Posterior vena cava (tissue), 2 donors: Measurements from ENCODE around the gene CENPH. TPM values are rescaled to one million over a fixed set of nuclear protein-coding genes. Genes with fewer than 3 reads are reported as not detected.
"Not testable (repeated sequence)": the region's sequence is repeated elsewhere in the genome, so short reads cannot be mapped to it uniquely, and the experiment has no call there.

Experiments used
- DNase-seq: peaks from one replicate; pipeline ENCODE4 v3.0.0-alpha.2; 2020; ENCODE audit warnings: low spot score
- intact Hi-C, 2 donors: fragments of 100-400 bp; cut with DNase I; formaldehyde crosslinking; loops; one replicate each; pipeline versions ENCODE4 v1.14.1 to v1.14.2; 2022 to 2023
- total RNA-seq, 2 donors: library from RNA; stranded (reverse); fragmentation: NEBNext Ultra II Directional; extraction: Animal tissue kit (Norgen Biotek cat#: 25700); gene quantifications; one replicate each; pipeline ENCODE4 v1.2.1, GENCODE V29; 2021
- donor health status: DM: yes; HTN: yes; CAD: no.
- donor health status: DM: yes; HTN: yes; CAD: no.

The CENPH gene
- total RNA-seq, 2 donors from 2014 or later = 1.9 to 3.0 TPM

DNA sequence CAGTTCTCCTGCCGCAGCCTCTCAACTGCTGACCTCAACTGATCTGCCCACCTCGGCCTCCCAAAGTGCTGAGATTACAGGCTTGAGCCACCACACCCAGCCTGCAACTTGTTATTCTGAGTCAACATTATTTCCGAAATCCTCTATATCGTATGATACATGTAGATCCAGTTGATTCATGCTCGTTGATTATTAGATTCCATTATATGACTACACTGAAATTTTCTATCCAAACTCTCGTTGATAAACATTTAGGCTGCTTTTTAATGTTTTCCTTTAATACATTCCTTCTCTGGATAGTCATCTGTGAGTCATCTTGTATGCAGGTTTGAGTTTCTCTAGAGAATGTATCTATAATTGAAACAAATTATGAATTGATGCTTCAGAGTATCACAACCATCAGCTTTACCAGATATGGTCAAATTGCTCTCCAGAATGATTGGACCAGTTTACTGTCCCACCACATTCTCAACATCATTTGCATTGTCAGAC, 49.4 kb downstream of the CENPH start:
- intact Hi-C loops = no loop called here
- no peak for DNase-seq

DNA sequence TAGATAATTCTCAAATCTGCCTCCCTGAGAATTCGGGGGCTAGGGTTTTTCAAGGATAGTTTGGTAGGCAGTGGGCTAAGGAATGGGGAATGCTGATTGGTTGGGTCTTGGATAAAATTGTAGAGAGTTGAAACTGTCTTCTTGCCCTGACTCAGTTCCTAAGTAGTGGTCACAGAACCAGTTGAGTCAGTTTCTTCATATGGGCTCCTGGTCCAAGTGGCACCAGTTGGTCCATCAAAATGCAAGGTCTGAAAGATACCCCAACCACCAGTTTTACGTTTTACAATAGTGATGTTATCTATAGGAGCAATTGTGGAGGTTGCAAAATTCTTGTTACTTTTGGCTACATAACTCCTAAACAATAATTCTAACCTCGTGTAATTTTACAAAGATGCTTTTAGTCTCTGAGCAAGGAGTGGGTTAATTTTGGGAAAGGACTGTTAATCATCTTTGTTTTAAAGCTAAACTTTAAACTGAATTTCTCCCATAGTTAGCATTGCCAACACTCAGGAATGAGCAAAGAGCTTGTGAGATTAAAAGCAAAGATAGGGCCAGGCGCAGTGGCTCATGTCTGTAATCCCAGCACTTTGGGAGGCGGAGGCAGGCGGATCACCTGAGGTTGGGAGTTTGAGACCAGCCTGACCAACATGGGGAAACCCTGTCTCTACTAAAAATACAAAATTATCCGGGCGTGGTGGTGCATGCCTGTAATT, 53.0 kb downstream of the CENPH start:
- intact Hi-C loops = no loop called here
- no peak for DNase-seq

DNA sequence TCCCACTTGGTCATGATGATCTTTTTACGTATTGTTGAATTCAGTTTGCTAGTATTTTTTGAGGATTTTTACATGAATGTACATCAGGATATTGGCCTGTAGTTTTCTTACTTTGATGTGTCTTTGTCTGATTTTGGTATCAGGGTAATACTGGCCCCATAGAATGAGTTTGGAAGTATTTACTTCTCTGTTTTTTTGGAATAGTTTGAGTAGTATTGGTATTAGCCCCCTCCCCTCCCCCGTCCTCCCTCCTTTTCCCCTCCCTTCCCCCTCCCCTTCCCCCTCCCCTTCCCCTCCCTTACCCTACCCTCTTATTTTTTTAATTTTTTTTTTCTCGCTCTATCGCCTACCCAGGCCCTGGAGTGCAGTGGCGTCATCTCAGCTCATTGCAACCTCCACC, 55.6 kb downstream of the CENPH start:
- intact Hi-C loops = no loop called here
- DNase-seq = no peak

DNA sequence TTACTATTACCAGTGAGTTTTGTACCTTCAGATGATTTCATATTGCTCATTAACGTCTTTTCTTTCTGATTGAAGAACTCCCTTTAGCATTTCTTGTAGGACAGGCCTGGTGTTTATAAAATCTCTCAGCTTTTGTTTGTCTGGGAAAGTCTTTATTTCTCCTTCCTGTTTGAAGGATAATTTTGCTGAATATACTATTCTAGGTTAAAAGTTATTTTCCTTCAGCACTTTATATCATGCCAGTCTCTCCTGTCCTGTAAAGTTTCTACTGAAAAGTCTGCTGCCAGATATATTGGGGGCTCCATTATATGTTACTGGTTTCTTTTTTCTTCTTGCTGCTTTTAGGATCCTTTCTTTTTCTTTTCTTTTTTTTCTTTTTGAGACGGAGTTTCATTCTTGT, 58.6 kb downstream of the CENPH start:
- intact Hi-C loops = no loop called here
- DNase-seq = no peak

DNA sequence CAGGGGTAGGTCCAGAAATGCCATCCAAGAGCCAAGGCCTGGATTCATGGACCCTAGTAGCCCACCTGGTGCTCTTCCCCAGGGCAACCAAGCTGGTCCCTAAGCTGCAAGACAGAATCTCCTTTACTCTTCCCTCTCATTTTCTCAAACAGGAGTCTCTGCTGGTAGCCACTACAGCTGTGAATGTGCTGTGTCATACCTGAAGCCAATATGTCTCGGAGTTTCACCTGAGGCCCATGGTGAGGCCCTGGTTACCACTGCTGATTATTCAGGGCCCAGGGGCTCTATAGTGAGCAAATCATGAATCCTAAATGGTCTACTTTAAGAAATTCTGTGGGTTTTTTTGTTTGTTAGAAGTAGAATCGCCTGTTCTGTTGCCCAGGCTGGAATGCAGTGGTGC, 61.2 kb downstream of the CENPH start:
- DNase-seq = no peak
- intact Hi-C loops = no loop called here

DNA sequence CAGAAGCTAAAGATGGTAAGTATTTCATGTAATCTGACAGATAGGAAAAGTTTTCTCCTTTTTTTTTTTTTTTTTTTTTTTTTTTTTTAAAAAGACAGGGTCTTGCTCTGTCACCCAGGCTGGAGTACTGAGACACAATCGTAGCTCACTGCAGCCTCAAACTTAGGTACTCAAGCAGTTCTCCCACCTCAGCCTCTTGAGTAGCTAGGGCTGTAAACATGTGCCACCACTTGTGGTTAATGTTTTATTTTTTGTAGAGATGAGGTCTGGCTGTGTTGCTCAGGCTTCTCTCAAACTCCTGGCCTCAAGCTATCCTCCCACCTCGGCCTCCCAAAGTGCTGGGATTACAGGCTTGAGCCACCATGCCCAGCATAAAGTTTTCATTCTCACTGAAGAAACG, 63.1 kb downstream of the CENPH start:
- intact Hi-C loops = no loop called here

DNA sequence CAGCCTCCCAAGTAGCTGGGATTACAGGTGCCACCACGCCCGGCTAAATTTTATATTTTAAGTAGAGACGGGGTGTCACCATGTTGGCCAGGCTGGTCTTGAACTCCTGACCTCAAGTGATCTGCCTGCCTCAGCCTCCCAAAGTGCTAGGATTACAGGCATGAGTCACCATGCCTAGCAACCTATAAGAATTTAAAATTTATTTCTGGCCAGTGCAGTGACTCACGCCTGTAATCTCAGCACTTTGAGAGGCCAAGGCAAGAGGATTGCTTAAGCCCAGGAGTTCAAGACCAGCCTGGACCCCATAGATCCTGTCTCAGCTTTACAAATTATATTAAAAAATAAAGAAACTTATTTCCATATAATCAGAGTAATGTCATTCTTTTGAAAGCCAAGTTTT, 66.6 kb downstream of the CENPH start:
- intact Hi-C loops = not testable (repeated sequence)

More for the DNA sequence above, 63.1 kb downstream of the CENPH start:
- no peak for DNase-seq

DNA sequence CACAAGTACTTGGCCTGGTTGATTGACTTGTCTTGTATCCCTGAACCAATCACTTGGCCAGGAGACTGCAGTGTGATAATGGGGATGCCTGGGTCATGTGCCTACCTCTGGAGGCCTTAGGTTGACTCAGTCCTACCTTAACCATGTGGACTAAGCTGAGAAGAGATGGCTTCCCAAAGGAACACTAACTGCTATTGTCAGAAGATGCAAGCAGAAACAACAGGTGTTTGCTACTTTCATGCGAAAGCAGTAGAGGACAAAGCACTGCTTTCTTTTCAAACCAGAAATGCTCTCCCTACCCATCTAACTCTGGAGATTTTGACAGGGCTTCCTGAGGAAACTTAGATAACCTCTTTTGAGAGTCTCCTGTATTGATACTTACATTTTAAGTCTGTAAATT, 68.2 kb downstream of the CENPH start:
- no peak for DNase-seq
- intact Hi-C loops = no loop called here

More for the DNA sequence above, 66.6 kb downstream of the CENPH start:
- DNase-seq = not testable (repeated sequence)

Other genes starting within 250 kb of the CENPH start
- 10 to 100 TPM; 43.7 to 47.3 TPM for gene SLC30A5, start 95.6 kb upstream of the CENPH start, total RNA-seq
- gene CCNB1, start 22.4 kb upstream of the CENPH start, total RNA-seq = 1 to 10 TPM; 2.4 to 2.7 TPM
- 10 to 100 TPM; 14.6 to 19.5 TPM for gene CDK7, start 45.3 kb downstream of the CENPH start, total RNA-seq
- 1 to 10 TPM; 3.6 to 5.8 TPM for gene CCDC125, start 143.2 kb downstream of the CENPH start, total RNA-seq
- gene AK6, start 179.9 kb downstream of the CENPH start, total RNA-seq = 10 to 100 TPM; 31.9 to 36.1 TPM
- 10 to 100 TPM; 30.9 to 35.6 TPM for gene TAF9, start 179.9 kb downstream of the CENPH start, total RNA-seq
- gene RAD17, start 180.2 kb downstream of the CENPH start, total RNA-seq = 10 to 100 TPM; 17.8 to 18.2 TPM
- gene MARVELD2, start 225.5 kb downstream of the CENPH start, total RNA-seq = under 1 TPM; 0.56 to 1.00 TPM